Measurements from ENCODE around the gene ZFP14. TPM values are rescaled to one million over a fixed set of nuclear protein-coding genes. Genes with fewer than 3 reads are reported as not detected.

The ZFP14 gene
- total and polyA plus RNA-seq, 7 donors = 0.60 to 13.3 (median 3.5) TPM

- DNase-seq = no peak
- H3K4me3 ChIP-seq = no peak overlapping the region
- 77 to 85% methylated on average over 7 of the region's 7 CpGs for WGBS, 2 donors
- no peak overlapping the region for H3K27ac ChIP-seq
- H3K9me3 ChIP-seq = peaks cover 0 to 15% (median 0%) of the 10 kb centered on the region in 4 donors
- TF ChIP-seq POLR2AphosphoS5 (IDR thresholded peaks at IDR 0.05) (no peak), EP300 (IDR thresholded peaks at IDR 0.05) (no peak), POLR2A (IDR thresholded peaks at IDR 0.05) (no peak)
- TF ChIP-seq, protein P1, sequence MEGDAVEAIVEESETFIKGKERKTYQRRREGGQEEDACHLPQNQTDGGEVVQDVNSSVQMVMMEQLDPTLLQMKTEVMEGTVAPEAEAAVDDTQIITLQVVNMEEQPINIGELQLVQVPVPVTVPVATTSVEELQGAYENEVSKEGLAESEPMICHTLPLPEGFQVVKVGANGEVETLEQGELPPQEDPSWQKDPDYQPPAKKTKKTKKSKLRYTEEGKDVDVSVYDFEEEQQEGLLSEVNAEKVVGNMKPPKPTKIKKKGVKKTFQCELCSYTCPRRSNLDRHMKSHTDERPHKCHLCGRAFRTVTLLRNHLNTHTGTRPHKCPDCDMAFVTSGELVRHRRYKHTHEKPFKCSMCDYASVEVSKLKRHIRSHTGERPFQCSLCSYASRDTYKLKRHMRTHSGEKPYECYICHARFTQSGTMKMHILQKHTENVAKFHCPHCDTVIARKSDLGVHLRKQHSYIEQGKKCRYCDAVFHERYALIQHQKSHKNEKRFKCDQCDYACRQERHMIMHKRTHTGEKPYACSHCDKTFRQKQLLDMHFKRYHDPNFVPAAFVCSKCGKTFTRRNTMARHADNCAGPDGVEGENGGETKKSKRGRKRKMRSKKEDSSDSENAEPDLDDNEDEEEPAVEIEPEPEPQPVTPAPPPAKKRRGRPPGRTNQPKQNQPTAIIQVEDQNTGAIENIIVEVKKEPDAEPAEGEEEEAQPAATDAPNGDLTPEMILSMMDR (IDR thresholded peaks at IDR 0.05) = no peak
- peaks cover 27 to 94% (median 37%) of the 10 kb centered on the region in 4 donors for H3K36me3 ChIP-seq
- H3K27me3 ChIP-seq = no peaks in the 10 kb centered on the region
- no peaks in the 10 kb centered on the region for H3K4me1 ChIP-seq
- intact Hi-C loops (cut with DNase I) = no loop called here
Observed at GRCh38 chr19:36401475-36401874, 22.5 kb upstream of the ZFP14 start.

- Histone ChIP-seq H3K27ac (no peak overlapping the region), H3K9me3 (peaks cover 3 to 34% (median 17%) of the 10 kb centered on the region in 4 donors), H3K4me1 (no peaks in the 10 kb centered on the region), H3K27me3 (no peaks in the 10 kb centered on the region), H3K36me3 (peaks cover 17 to 94% (median 44%) of the 10 kb centered on the region in 4 donors), H3K4me3 (no peak overlapping the region)
- intact Hi-C loops (cut with DNase I) = no loop called here
- 92% methylated on average over 3 of the region's 3 CpGs for WGBS, 2 donors
- DNase-seq = no peak
- TF ChIP-seq POLR2A (IDR thresholded peaks at IDR 0.05) = no peak
- TF ChIP-seq, protein P1 (IDR thresholded peaks at IDR 0.05) = no peak
- TF ChIP-seq EP300 (IDR thresholded peaks at IDR 0.05) = no peak
- TF ChIP-seq POLR2AphosphoS5 (IDR thresholded peaks at IDR 0.05) = no peak
Observed at GRCh38 chr19:36398571-36398970, 19.6 kb upstream of the ZFP14 start.

DNA sequence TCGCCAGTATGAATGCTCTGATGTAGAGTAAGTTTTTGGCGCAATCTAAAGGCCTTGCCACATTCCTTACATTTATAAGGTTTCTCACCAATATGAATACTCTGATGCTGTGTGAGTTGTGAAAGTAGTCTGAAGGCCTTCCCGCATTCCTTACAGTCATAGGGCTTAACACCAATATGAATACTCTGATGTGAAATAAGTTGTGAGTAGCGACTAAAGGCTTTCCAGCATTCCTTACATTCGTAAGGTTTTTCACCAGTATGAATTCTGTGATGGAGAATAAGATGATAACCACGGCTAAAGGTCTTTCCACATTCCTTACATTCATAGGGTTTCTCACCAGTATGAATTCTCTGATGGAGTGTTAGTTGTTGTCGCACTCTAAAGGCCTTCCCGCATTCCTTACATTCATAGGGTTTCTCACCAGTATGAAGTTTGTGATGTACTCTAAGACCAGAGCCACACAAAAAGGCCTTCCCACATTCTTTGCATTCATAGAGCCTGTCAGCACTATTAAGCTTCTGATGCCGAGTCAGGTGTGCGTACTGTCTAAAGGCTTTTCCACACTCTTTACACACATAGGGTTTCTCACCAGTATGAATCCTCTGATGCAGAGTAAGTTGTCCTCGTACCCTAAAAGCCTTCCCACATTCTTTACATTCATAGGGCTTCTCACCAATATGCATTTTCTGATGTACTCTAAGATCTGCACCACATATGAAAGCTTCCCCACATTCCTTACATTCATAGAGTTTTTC, 14.1 kb upstream of the ZFP14 start:
- Histone ChIP-seq H3K4me3 (no peak overlapping the region), H3K27me3 (no peaks in the 10 kb centered on the region), H3K4me1 (no peaks in the 10 kb centered on the region), H3K36me3 (peaks cover 21 to 64% (median 47%) of the 10 kb centered on the region in 4 donors), H3K27ac (no peak overlapping the region), H3K9me3 (peaks cover 21 to 50% (median 44%) of the 10 kb centered on the region in 4 donors)
- WGBS, 2 donors = 97% methylated on average over 11 of the region's 11 CpGs
- intact Hi-C loops (cut with DNase I) = no loop called here
- no peak for DNase-seq
- TF ChIP-seq POLR2A (IDR thresholded peaks at IDR 0.05) (no peak), POLR2AphosphoS5 (IDR thresholded peaks at IDR 0.05) (no peak), EP300 (IDR thresholded peaks at IDR 0.05) (no peak)
- TF ChIP-seq, protein P1 (IDR thresholded peaks at IDR 0.05) = no peak

- WGBS, 2 donors = 55 to 59% methylated on average over 10 of the region's 10 CpGs
- TF ChIP-seq POLR2A (IDR thresholded peaks at IDR 0.05) (no peak), POLR2AphosphoS5 (IDR thresholded peaks at IDR 0.05) (no peak), EP300 (IDR thresholded peaks at IDR 0.05) (no peak)
- TF ChIP-seq, protein P1 (IDR thresholded peaks at IDR 0.05) = no peak
- Histone ChIP-seq H3K9me3 (peaks cover 0 to 2% (median 0%) of the 10 kb centered on the region in 4 donors), H3K27ac (peak overlapping the region; percentile 85 to 88 (median 86)), H3K4me1 (peaks cover 0 to 22% (median 13%) of the 10 kb centered on the region in 4 donors), H3K36me3 (no peaks in the 10 kb centered on the region), H3K4me3 (peak overlapping the region; percentile 70 to 79 (median 74)), H3K27me3 (no peaks in the 10 kb centered on the region)
- no peak for DNase-seq
- intact Hi-C loops (cut with DNase I) = loop anchor here (2.0 to 10.0 kb wide), 5 partner anchors 38 to 535 kb away; partner anchors contain the start of genes ZFP82, ZNF260, ZNF566 and ZNF568
Observed at GRCh38 chr19:36379510-36379819, 464 bp upstream of the ZFP14 start.
